K562 (cell line): ENCODE data around the gene MARS1. TPM values are rescaled to one million over a fixed set of nuclear protein-coding genes. Genes with fewer than 3 reads are reported as not detected.

ENCODE experiments used
- BCLAF1 ChIP-seq, 2 experiments: fragments of 450-650 bp in 1 of 2; IDR thresholded peaks; 2 replicates each; pipeline ENCODE4 v1.6.1; 2011 to 2017; ENCODE audit warnings: low read depth in 2 of 2, antibody characterized with exemption in 1 of 2, borderline replicate concordance in 1 of 2, low read length in 1 of 2, mild to moderate bottlenecking in 1 of 2, mixed read lengths in 1 of 2; ENCODE audit not compliant: control insufficient read depth in 1 of 2
- FIP1L1 ChIP-seq: fragments of 200-400 bp; formaldehyde crosslinking; IDR thresholded peaks from 2 replicates; pipeline ENCODE4 v1.6.1; 2018; ENCODE audit warnings: mild to moderate bottlenecking, low read depth, low read length; ENCODE audit not compliant: poor library complexity, severe bottlenecking
- GTF2A2 ChIP-seq: IDR thresholded peaks from 2 replicates; pipeline ENCODE4 v1.6.1; 2016; ENCODE audit warnings: mild to moderate bottlenecking, missing genetic modification characterization, missing compliant biosample characterization
- HDAC6 ChIP-seq: IDR thresholded peaks from 2 replicates; pipeline ENCODE4 v1.6.1; 2012; ENCODE audit warnings: low read depth, mild to moderate bottlenecking, control low read depth, inconsistent platforms, low read length, moderate library complexity
- KLF10 ChIP-seq: fragments of 250-450 bp; sonication (Bioruptor Pico); IDR thresholded peaks from 2 replicates; pipeline ENCODE4 v1.6.1; 2021; ENCODE audit warnings: matching md5 sums
- KLF13 ChIP-seq: fragments of 450-650 bp; IDR thresholded peaks from 2 replicates; pipeline ENCODE4 v1.6.1; 2016; ENCODE audit warnings: missing genetic modification characterization, low read depth, mild to moderate bottlenecking, missing compliant biosample characterization, moderate library complexity, borderline replicate concordance
- KLF16 ChIP-seq: IDR thresholded peaks from 2 replicates; pipeline ENCODE4 v1.6.1; 2016; ENCODE audit warnings: antibody characterized with exemption
- RCOR1 ChIP-seq, 2 experiments: IDR thresholded peaks; 2 replicates each; pipeline ENCODE4 v1.6.1; 2012; ENCODE audit warnings: low read depth in 2 of 2, low read length in 2 of 2, borderline replicate concordance in 1 of 2, improper control_type of control experiment in 1 of 2
- SAP30 ChIP-seq: fragments of 200-600 bp; sonication (generic); IDR thresholded peaks from 2 replicates; pipeline ENCODE4 v1.6.1; 2012; ENCODE audit warnings: borderline replicate concordance, low read depth, mild to moderate bottlenecking, moderate library complexity, low read length, control low read depth, inconsistent platforms; ENCODE audit not compliant: insufficient read depth, poor library complexity, severe bottlenecking
- TBP ChIP-seq: optimal IDR thresholded peaks from 2 replicates; pipeline ENCODE3; 2011; ENCODE audit warnings: low read depth, low read length, improper control_type of control experiment
- TSHZ1 ChIP-seq: fragments of 250-450 bp; sonication (Bioruptor Pico); IDR thresholded peaks from 2 replicates; pipeline ENCODE4 v1.4.0; 2020; ENCODE audit warnings: mild to moderate bottlenecking, moderate library complexity
- USF1 ChIP-seq: sonication (generic); formaldehyde crosslinking; IDR thresholded peaks from 2 replicates; pipeline ENCODE4 v1.9.0; 2022; ENCODE audit warnings: mild to moderate bottlenecking, missing genetic modification reagents
- ZNF224 ChIP-seq: sonication (generic); formaldehyde crosslinking; IDR thresholded peaks from 2 replicates; pipeline ENCODE4 v1.8.0; 2022; ENCODE audit warnings: mild to moderate bottlenecking, missing genetic modification reagents
- ZNF280B ChIP-seq: fragments of 250-450 bp; sonication (Bioruptor Pico); IDR thresholded peaks from 2 replicates; pipeline ENCODE4 v1.5.1; 2021; ENCODE audit warnings: mild to moderate bottlenecking
- ZNF75A ChIP-seq: fragments of 450-650 bp; formaldehyde crosslinking; IDR thresholded peaks from 2 replicates; pipeline ENCODE4 v1.4.0; 2020; ENCODE audit warnings: mild to moderate bottlenecking
- ZNF77 ChIP-seq: fragments of 250-450 bp; sonication (Bioruptor Pico); IDR thresholded peaks from 2 replicates; pipeline ENCODE4 v1.5.0; 2020
- ZNF79 ChIP-seq: fragments of 250-450 bp; sonication (Bioruptor Pico); IDR thresholded peaks from 2 replicates; pipeline ENCODE4 v1.4.0; 2020; ENCODE audit warnings: low read depth, mild to moderate bottlenecking, moderate library complexity
- polyA plus RNA-seq, 8 experiments: library from polyadenylated mRNA; depleted of rRNA in 4 of 8; stranded (reverse) in 5 of 8; unstranded in 3 of 8; fragments of >200 nt; fragmentation: Nextera tagmentation in 2 of 8; fragmentation: Illumina TruSeq in 1 of 8; extraction: Ambion mirVana in 2 of 8; extraction: Trizol in 1 of 8; gene quantifications; 2 replicates each; pipeline versions ENCODE4 v1.2.1 to v1.2.3, GENCODE V29; 2011 to 2014; ENCODE audit warnings: inconsistent platforms in 1 of 8, missing spikeins in 1 of 8
- total RNA-seq, 7 experiments: library from RNA; depleted of rRNA in 6 of 7; stranded (reverse); fragments of >200 nt in 6 of 7; fragmentation: Illumina TruSeq in 2 of 7; extraction: Trizol in 2 of 7; gene quantifications; 2 replicates each; pipeline versions ENCODE4 v1.2.1 to v1.2.3, GENCODE V29; 2011 to 2021; ENCODE audit warnings: low replicate concordance in 1 of 7

The MARS1 gene
- total and polyA plus RNA-seq, 9 of the 15 experiments (the other 6 are each of a cell fraction or from before 2014, with no cell fraction given), result 117 to 382 (median 220) TPM

GRCh38 chr12:57545809-57546437 lies 58.1 kb downstream of the MARS1 start (continued):
- TF ChIP-seq USF1 (CRISPR knock-in tag) (no peak), BCLAF1 (IDR thresholded peaks at IDR 0.05; ENCODE audit: borderline replicate concordance in 1 of 2, control insufficient read depth in 1 of 2, low read depth in 2 of 2, low read length in 1 of 2) (no peak), RCOR1 (IDR thresholded peaks at IDR 0.05; ENCODE audit: borderline replicate concordance in 1 of 2, low read depth in 2 of 2, low read length in 2 of 2) (peak in 1 of 2 experiments; percentile 7; a peak in 1 of 4 replicates), KLF10 (CRISPR knock-in tag) (no peak), SAP30 (peak; percentile 21), TBP (no peak), KLF13 (no peak), ZNF79 (CRISPR knock-in tag) (no peak), ZNF280B (no peak), ZNF224 (CRISPR knock-in tag) (no peak), KLF16 (no peak), ZNF75A (CRISPR knock-in tag) (no peak), FIP1L1 (no peak), GTF2A2 (tag) (no peak), HDAC6 (no peak), ZNF77 (CRISPR knock-in tag) (no peak), TSHZ1 (no peak)
